ENCODE results near the gene KISS1R.
"Not testable (repeated sequence)": the region's sequence is repeated elsewhere in the genome, so short reads cannot be mapped to it uniquely, and the experiment has no call there.

The KISS1R gene

DNA sequence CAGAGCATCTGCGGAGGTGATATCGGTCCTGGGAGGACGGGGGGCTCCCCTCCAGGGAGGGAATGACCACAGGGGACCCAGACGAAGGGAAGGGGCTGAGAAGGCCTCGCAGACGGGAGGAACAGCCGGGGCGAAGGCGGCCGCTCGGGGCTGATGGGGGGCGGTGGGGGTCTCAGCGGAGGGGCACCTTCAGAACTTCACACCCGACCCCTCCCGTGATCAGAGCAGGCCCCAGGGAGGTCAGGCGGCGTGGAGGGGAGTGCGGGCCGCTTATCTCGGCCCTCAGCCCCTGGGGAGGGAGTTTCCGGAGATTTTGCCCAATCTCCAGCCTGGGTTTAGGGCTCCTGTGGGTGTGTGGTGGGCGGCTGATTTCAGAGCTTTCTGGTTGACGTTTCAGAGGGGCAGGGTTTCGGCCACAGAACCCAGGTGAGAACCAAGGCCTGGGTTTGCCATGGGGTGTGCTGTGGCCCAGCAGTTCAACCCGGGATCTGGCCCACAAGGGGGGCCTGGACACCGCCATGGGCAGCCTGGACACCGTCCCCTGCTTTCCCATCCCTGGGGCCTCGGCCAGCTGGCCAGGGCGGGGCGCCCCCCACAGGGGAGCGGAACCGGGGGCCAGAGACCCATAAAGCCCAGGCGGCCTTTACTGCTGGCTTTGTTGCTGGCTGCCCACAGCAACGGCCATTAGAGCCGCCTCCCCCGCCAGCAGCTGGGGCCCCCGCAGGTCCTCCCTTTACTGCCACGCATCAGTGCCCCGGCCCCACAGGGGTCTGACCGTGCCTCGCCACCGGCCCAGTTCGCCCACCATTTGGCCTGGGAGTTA, 37.8 kb downstream of the KISS1R start:
- peak in 2 of 4 experiments; percentile 33 to 47 for DNase-seq

DNA sequence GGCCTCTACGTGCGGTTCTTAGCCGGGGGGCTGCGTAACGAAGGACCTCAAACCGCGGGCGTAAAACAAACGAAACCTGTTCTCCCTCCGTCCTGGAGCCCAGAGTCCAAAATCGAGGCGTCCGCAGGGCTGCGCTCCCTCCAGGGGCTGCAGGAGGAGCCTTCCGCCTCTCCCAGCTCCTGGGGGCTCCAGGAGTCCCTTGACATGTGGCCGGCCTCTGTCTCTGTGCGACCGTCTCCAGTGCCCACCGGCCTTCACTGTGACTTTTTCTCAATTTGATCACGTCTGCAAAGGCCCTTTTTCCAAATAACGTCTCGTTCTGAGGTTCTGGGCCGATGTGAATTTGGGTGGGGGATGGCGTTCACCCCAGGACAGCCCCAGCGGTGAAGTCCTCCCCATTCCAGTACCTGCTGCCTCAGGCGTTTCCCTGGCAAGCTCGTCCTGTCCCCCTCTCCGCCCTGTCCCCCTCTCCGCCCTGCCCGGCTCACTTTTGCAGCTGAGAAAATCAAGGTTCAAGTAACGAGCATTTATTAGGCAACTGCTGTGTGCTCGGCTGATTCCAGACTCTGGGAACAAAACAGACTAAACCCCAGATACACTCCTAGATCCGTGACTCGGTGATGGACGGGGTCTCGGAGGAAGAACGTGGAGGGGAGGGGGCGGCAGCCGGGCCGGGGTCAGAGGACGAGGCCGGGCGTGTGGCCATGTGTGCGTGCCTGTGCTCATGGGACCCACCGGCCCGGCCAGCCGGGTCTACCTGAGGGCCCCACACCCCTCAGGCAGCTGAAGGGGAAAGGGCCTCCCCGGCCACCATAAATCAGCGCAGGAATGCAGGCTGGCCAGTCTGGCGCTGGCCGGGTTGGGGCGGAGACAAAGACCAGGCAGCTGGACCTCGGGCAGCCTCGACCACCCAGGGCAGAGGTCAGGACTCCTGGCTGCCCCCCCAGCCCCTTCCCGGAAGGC, 39.0 kb downstream of the KISS1R start:
- no peak for DNase-seq

DNA sequence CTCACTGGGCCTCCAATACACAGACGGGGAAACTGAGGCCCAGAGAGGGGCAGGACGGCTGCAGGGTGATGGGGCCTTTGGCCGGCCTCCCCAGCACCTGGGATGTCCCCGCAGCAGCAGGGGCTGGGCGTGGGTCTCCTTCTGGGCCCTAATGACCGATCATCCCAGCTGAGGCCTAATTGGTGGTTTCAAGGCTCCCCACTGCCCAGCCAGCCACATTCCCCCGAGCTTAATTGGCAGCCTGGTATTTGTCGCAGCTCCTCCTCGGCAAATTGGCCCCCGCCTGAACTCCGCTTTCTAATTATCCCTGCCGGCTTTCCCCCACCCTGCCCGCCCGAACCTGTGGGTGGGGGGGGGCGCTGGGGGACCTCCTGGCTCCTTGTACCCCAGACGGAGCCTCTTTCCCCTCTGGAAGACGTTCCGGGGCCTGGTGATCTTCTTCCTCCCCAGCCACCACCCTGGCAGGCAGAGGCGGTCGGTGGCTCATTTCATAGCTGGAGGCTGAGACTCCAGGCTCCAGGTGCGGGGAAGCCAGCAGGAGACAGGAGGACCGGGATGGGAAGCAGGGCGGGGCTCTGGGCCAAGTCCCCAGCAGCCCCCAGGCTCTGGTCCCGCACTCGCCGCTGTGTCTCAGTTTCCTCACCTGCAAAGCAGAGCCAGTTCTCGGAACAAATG, 39.8 kb downstream of the KISS1R start:
- DNase-seq = no peak

DNA sequence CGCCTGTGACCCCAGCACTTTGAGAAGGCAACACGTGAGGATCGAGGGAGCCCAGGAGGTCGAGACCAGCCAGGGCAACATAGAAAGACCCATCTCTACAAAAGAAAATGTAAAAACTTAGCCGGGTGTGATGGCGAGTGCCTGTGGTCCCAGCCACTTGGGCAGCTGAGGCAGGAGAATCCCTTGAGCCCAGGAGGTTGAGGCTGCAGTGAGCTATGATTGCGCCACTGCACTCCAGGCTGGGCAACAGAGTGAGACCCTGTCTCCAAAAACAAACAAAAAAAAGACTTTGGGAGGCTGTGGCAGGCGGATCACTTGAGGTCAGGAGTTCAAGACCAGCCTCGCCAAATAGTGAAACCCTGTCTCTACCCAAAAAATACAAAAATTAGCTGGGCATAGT, 40.4 kb downstream of the KISS1R start:
- not testable (repeated sequence) for DNase-seq

DNA sequence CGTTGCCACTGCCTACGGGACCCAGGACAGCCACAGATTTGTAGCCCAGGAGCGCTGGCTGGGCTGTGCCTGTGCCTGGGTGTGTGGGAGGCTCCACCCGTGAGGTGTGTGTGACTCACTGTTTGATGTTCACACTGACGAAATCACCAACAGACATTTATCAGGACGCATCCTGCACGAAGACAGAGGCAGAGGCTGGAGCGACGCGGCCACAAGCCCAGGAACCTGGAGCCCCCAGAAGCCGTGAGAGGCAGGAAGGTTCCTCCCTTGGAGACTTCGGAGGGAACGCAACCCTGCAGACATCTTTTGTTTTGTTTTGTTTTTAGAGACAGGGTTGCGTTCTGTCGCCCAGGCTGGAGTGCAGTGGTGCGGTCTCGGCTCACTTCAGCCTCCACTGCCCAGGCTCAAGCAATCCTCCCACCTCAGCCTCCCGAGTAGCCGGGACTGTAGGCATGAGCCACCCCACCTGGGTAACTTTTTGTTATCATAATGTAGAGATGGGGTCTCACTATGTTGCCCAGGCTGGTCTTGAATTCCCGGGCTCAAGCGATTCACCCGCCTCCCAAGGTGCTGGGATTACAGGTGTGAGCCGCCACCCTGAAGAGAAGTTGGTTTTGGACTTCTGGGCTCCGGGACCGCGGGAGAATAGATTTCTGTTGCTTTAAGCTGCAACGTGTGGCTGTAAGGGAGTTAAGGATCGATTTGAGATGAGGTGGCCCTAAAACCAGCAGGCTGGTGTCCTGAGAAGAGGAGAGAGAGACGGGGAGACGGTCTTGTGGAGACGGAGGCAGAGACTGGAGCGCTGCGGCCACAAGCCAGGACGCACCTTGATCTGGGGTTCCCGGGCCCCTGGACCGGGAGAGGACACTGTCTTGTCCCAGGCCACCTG, 42.1 kb downstream of the KISS1R start:
- peak; percentile 31 to 76 (median 64) for DNase-seq

DNA sequence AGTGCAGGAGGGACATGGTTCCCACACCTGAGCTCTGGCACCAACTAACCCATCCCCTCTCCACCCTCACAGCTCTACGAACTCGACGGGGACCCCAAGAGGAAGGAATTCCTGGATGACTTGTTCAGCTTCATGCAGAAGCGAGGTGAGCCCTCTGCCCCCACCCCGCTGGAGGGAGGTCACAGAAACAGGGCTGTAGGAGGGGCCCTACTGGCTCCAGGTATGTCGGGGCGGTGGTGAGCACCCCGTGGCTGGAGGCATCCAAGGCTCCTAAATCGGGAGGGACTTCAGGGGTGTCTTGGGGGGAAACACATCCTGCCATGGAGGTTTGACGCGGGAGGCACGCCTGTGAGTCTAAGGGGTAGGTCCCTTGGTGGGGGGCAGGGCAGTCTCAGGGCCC, 42.9 kb downstream of the KISS1R start:
- no peak for DNase-seq

DNA sequence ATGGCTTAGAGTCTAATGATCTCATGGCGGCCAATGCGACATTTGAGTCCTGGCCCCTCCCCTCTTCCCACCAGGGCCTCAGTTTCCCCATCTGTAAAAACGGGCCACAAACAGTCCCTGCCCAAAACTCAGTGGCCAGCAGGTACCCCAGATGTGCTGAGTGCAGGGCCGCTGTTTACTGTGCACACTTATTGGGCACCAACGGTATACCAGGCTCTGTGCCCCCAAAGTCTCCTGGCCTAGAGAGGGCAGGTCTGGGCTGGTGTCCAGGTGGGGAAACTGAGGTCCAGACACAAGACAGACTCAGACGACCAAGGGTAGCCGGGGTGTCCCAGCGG, 43.4 kb downstream of the KISS1R start:
- no peak for DNase-seq

DNA sequence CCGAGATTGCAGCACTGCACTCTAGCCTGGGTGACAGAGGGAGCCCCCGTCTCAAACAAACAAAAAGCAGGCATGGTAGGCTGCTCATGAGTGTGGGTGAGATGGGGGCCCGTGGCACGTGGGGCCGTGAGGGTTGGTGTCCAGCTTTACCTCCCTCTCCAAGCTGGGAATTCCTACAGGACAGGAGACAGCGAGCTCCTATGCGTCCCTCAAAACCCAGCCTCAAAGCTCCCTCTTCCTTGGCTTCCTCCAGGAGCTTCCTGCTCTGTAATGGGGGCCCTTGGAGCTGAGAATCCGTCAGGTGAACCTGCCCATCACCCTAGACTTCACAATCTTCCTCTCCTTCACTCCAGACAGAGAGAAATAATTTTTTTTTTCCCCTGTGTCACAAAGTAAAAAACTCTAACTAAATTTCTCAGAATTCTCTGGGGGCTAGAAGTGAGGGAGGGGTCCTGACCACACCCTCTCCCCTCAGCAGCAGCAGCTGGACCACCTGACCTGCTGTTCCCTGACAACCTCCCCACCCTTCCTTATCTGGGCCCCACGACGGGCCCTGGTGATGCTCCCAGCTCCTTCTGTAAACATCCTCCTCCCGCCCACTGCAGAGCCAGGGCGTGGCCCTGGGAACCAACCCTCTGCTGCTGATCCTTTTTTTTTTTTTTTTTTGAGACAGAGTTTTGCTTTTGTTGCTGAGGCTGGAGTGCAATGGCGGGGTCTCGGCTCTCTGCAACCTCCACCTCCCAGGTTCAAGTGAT, 44.9 kb downstream of the KISS1R start:
- peak; percentile 39 to 82 (median 67) for DNase-seq

DNA sequence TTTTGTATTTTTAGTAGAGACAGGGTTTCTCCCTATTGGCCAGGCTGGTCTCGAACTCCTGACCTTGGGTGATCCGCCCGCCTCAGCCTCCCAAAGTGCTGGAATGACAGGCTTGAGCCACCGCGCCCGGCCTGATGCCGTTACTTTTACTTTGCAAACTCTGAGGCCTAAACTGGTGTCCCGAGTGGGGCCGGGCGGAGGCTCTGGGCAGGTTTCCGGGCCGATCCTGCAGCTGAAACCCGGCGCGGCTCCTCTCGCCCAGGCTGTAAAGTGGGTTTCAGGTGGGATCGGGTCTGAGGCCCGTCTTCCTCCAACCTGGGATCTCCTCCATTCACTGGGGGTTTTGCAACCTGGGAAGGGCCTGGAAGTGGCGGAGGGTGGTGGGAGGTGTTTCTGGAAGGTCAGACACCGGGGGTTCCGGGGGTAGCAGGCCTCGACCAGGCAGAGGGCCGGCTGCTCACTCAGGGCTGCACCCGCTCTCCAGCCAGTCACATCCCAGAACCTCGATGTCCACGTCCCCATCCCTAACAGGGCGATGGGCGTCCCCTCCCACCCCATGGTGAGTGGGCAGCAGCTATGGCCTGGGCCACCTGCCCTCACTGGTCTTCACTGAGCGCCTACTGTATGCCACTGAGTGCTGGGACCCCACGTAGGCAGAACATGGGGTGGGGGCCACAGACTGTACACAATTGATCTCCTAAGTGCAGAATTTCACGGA, 45.7 kb downstream of the KISS1R start:
- DNase-seq = no peak

DNA sequence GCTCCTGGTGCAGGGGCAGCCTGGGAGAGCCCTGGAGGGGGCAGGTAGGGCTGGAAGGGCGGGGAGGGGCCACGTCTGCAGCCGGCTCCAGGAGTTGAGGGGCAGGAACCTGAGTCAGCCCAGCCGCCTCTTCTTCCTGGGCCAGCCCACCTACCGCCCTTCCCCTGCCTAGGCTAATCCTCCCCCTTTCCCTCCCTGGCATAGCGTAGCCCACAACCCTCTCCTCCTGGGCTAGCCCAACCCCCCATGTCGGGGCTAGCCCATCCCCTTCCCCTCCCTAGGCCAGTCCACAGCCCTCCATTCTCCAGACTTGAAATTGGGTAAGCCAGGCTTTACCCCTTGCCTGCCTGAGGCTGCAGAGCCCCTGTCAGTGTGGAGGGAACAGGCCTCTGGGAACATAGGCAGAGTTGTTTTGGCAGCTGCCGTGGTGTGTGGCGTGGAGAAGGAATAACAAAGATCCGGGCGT, 46.4 kb downstream of the KISS1R start:
- DNase-seq = no peak

DNA sequence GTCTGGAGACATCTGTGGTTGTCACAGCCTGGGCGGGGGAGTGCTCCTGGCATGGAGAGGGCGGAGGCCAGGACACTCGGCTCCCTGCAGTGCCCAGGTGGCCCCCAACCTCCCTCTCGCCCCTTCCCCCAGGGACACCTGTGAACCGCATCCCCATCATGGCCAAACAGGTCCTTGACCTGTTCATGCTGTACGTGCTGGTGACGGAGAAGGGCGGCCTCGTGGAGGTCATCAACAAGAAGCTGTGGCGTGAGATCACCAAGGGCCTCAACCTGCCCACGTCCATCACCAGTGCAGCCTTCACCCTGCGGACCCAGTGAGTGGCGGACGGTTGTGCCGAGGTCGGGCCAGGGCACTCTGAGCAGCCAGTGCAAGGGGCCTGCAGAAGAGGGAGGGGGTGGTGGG, 47.0 kb downstream of the KISS1R start:
- DNase-seq = no peak

DNA sequence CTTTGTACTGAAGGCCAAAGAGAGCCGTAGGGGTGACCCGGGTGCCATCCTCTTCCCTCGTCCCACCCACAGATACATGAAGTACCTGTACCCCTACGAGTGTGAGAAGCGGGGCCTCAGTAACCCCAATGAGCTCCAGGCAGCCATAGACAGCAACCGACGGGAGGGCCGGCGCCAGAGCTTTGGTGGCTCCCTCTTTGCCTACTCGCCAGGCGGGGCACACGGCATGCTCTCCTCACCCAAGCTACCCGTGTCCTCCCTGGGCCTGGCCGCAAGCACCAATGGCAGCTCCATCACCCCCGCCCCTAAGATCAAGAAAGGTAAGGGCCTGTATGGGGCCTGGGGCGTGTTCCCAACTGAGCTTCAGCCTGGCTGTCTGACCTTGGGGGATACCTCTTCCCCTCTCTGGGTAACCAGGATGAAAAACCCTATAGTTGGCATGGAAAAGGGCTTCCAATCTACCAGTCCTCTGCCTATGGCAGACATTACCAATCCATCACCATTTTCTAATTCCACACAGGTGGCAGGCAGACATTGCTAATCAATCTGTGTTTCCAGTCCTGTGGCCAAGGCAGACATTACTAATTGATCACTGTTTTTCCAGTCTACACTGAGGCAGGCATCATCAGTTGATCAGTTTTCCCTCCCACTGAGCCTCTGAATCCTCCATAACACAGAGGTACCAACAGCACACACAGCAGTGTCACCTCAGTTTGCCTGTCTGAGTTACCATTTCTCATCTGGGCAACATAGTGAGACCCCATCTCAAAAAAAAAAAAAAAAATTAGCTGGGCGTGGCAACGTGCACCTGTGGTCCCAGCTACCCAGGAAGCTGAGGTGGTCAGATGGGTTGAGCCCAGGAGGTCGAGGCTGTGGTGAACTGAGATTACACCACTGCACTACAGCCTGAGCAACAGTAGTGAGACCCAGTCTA, 47.9 kb downstream of the KISS1R start:
- no peak for DNase-seq

DNA sequence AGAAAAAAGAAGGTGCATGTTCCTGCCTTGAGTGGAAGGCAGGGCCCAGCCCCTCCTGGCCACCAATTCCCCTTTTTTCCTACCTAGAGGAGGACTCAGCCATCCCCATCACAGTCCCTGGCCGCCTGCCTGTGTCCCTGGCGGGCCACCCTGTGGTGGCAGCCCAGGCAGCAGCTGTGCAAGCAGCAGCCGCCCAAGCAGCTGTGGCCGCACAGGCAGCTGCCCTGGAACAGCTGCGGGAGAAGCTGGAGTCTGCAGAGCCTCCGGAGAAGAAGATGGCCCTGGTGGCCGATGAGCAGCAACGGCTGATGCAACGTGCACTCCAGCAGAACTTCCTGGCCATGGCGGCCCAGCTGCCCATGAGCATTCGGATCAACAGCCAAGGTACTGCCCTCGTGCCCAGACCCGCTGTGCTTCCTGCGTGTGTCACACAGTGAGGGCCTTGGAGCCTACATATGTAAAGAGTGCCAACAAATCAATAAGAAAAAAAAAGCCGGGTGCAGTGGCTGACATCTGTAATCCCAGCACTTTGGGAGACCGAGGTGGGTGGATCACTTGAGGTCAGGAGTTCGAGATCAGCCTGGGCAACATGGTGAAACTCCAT, 49.5 kb downstream of the KISS1R start:
- DNase-seq = no peak
